ENCODE data around the gene EDDM13. TPM values are rescaled to one million over a fixed set of nuclear protein-coding genes. Genes with fewer than 3 reads are reported as not detected.
A peak's percentile ranks its signal among the peaks of the same experiment; 100 is the strongest.

Gene EDDM13
- total RNA-seq, 1 donor from 2014 or later: not detected

DNA sequence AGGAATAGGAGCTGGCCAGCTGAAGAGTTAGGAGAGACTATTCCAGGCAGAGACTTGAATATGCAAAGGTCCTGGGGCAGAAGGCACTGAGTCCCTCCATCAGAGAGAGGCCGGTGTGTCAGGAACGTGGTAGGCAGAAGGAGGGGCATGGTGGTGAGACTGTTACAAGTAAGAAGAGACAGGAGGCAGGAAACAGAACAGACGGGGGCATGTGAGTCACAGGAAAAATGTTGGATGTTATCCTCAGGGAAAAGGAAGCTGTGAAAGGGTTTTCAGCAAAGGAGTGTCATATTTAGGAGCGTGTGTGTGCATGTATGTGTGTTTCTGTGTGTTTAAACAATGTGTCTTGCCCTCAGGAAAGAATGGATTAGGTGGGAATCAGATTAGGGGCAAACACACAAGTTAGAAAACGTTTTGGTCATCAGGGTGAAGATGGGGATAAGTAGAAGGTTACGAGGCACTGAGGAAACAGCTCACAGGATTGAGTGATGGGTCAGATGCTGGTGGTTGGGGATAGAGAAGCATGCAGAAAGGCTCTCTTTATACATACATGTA is 1.1 kb downstream of the EDDM13 start:
- Mint-ChIP-seq H3K4me3 (ENCODE audit: unreplicated experiment) (no peak overlapping the region), H3K27me3 (ENCODE audit: unreplicated experiment) (no peaks in the 10 kb centered on the region), H3K27ac (ENCODE audit: unreplicated experiment) (peak overlapping the region; percentile 5), H3K9me3 (ENCODE audit: unreplicated experiment) (peaks cover 6% of the 10 kb centered on the region), H3K36me3 (ENCODE audit: unreplicated experiment) (peaks cover 3% of the 10 kb centered on the region), H3K4me1 (ENCODE audit: unreplicated experiment) (peaks cover 6% of the 10 kb centered on the region)
- no peak for DNase-seq (ENCODE audit: extremely low spot score, unreplicated experiment)
- no peak for TF ChIP-seq CTCF (IDR thresholded peaks at IDR 0.05)

DNA sequence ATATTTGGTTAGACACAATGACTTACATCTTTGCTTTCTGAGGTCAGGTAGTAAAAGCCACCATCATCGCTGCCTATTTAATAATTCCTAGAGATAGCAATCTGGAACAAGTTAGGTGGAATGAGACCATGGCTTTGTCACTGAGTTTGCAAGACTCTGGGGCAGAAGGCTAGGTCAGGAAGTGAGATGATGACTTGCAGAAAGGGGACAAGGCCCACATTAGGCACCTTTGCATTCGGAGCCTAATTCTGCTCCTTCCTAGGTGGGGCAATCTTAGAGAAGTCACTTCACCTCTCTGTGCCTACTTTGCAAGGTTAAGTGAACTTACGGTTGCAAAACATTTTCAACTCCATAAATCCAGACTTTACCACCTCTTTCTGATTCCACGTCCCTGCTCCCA is 10.3 kb downstream of the EDDM13 start:
- H3K27me3 Mint-ChIP-seq (ENCODE audit: unreplicated experiment): no peaks in the 10 kb centered on the region
- H3K4me1 Mint-ChIP-seq (ENCODE audit: unreplicated experiment): no peaks in the 10 kb centered on the region
- no peak overlapping the region for H3K27ac Mint-ChIP-seq (ENCODE audit: unreplicated experiment)
- no peak overlapping the region for H3K4me3 Mint-ChIP-seq (ENCODE audit: unreplicated experiment)
- H3K9me3 Mint-ChIP-seq (ENCODE audit: unreplicated experiment): peaks cover 5% of the 10 kb centered on the region
- no peak for TF ChIP-seq CTCF (IDR thresholded peaks at IDR 0.05)
- no peak for DNase-seq (ENCODE audit: extremely low spot score, unreplicated experiment)
- H3K36me3 Mint-ChIP-seq (ENCODE audit: unreplicated experiment): no peaks in the 10 kb centered on the region

DNA sequence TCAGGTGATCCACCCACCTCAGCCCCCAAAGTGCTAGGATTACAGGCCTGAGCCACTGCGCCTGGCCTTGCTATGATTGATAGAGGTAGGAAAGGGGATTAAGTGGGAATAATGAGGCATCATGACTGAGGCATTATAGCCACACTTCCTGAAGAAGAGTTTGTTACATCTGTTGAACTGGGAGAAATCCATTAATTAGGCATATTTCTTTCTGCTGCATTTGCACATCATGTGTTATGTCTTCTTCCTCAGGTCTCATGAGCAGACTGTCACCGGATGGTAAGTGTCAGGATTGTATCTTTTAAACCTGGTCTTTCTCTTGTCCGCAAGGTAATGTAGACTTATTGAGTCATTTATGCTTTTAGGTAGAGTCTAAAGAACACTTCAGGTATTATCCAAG is 12.2 kb downstream of the EDDM13 start:
- Mint-ChIP-seq H3K36me3 (ENCODE audit: unreplicated experiment) (peaks cover 6% of the 10 kb centered on the region), H3K4me1 (ENCODE audit: unreplicated experiment) (no peaks in the 10 kb centered on the region), H3K27ac (ENCODE audit: unreplicated experiment) (no peak overlapping the region), H3K27me3 (ENCODE audit: unreplicated experiment) (no peaks in the 10 kb centered on the region), H3K9me3 (ENCODE audit: unreplicated experiment) (peaks cover 5% of the 10 kb centered on the region), H3K4me3 (ENCODE audit: unreplicated experiment) (no peak overlapping the region)
- DNase-seq (ENCODE audit: extremely low spot score, unreplicated experiment): no peak
- TF ChIP-seq CTCF (IDR thresholded peaks at IDR 0.05): no peak

GRCh38 chr19:56290104-56290503 is 17.6 kb downstream of the EDDM13 start:
- H3K9me3 Mint-ChIP-seq (ENCODE audit: unreplicated experiment): no peaks in the 10 kb centered on the region
- no peak for DNase-seq (ENCODE audit: extremely low spot score, unreplicated experiment)
- H3K36me3 Mint-ChIP-seq (ENCODE audit: unreplicated experiment): peaks cover 21% of the 10 kb centered on the region
- no peaks in the 10 kb centered on the region for H3K4me1 Mint-ChIP-seq (ENCODE audit: unreplicated experiment)
- no peak for TF ChIP-seq CTCF (IDR thresholded peaks at IDR 0.05)
- no peak overlapping the region for H3K4me3 Mint-ChIP-seq (ENCODE audit: unreplicated experiment)
- no peak overlapping the region for H3K27ac Mint-ChIP-seq (ENCODE audit: unreplicated experiment)
- H3K27me3 Mint-ChIP-seq (ENCODE audit: unreplicated experiment): no peaks in the 10 kb centered on the region

- Mint-ChIP-seq H3K4me1 (ENCODE audit: unreplicated experiment) (no peaks in the 10 kb centered on the region), H3K27ac (ENCODE audit: unreplicated experiment) (no peak overlapping the region), H3K27me3 (ENCODE audit: unreplicated experiment) (no peaks in the 10 kb centered on the region), H3K4me3 (ENCODE audit: unreplicated experiment) (no peak overlapping the region), H3K9me3 (ENCODE audit: unreplicated experiment) (no peaks in the 10 kb centered on the region), H3K36me3 (ENCODE audit: unreplicated experiment) (peaks cover 27% of the 10 kb centered on the region)
- no peak for DNase-seq (ENCODE audit: extremely low spot score, unreplicated experiment)
- TF ChIP-seq CTCF (IDR thresholded peaks at IDR 0.05): no peak
These were observed 19.3 kb downstream of the EDDM13 start for GRCh38 chr19:56291867-56292266.
